ENCODE results near the gene MYO1E. TPM values are rescaled to one million over a fixed set of nuclear protein-coding genes. Genes with fewer than 3 reads are reported as not detected.
A peak's percentile ranks its signal among the peaks of the same experiment; 100 is the strongest.

Gene MYO1E
- total RNA-seq, 4 donors from 2014 or later: 49.7 to 135 (median 82.2) TPM

DNA sequence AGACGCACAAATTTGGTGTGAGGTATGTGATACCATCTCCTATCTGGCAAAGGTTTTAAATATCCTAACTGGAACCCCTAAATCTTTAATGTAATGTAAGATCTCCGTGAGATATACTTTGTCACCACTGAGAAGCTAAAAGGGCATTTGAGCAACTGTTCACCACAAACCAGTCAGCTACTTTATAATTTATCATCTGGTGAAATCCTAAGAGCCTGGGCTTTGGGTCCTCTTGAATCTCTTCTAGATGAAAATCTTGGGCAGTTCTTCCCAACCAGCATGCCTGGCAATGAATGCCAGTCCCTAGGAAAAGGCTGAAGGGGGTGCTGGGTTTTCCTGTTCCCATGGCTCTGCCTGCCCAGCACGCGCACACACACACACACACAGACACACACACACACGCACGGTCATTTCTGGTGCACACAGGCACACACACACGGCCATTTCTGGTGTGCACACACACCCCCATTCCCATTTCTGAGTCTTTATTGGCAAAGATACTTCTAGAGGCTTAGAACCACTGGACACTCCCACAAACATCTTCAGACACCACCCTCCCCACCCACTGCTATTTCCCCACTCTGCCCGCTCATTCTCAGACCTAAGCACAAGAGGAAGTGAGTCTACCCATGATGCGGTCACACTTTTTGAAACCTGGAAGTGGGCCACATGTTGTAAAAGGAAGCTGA is 72.6 kb downstream of the MYO1E start:
- Histone ChIP-seq H3K27ac (peak overlapping the region; percentile 35 to 77 (median 68)), H3K4me3 (peak overlapping the region in 2 of 4 donors; percentile 3 to 9), H3K27me3 (no peaks in the 10 kb centered on the region), H3K9me3 (no peaks in the 10 kb centered on the region), H3K36me3 (no peaks in the 10 kb centered on the region), H3K4me1 (peaks cover 23 to 75% (median 34%) of the 10 kb centered on the region in 3 donors)
- peak; percentile 67 for DNase-seq
- TF ChIP-seq POLR2A (IDR thresholded peaks at IDR 0.05): no peak
- TF ChIP-seq, protein P1, sequence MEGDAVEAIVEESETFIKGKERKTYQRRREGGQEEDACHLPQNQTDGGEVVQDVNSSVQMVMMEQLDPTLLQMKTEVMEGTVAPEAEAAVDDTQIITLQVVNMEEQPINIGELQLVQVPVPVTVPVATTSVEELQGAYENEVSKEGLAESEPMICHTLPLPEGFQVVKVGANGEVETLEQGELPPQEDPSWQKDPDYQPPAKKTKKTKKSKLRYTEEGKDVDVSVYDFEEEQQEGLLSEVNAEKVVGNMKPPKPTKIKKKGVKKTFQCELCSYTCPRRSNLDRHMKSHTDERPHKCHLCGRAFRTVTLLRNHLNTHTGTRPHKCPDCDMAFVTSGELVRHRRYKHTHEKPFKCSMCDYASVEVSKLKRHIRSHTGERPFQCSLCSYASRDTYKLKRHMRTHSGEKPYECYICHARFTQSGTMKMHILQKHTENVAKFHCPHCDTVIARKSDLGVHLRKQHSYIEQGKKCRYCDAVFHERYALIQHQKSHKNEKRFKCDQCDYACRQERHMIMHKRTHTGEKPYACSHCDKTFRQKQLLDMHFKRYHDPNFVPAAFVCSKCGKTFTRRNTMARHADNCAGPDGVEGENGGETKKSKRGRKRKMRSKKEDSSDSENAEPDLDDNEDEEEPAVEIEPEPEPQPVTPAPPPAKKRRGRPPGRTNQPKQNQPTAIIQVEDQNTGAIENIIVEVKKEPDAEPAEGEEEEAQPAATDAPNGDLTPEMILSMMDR (IDR thresholded peaks at IDR 0.05): peak in 1 of 6 experiments; percentile 4
- 28 to 32% methylated on average over 9 of the region's 9 CpGs for WGBS, 2 donors
- intact Hi-C loops (cut with DNase I): no loop called here

- TF ChIP-seq, protein P1 (IDR thresholded peaks at IDR 0.05): no peak
- no peak for TF ChIP-seq POLR2A (IDR thresholded peaks at IDR 0.05)
- WGBS, 2 donors: 75 to 90% methylated on average over 3 of the region's 3 CpGs
- no peaks in the 10 kb centered on the region for H3K36me3 ChIP-seq
- DNase-seq: no peak
- no peaks in the 10 kb centered on the region for H3K9me3 ChIP-seq
- intact Hi-C loops (cut with DNase I): no loop called here
- H3K27me3 ChIP-seq: no peaks in the 10 kb centered on the region
- no peak overlapping the region for H3K4me3 ChIP-seq
- peaks cover 31 to 73% (median 32%) of the 10 kb centered on the region in 3 donors for H3K4me1 ChIP-seq
- peak overlapping the region in 3 of 4 donors; percentile 20 to 47 (median 45) for H3K27ac ChIP-seq
These were observed 73.8 kb downstream of the MYO1E start for GRCh38 chr15:59298854-59299250.

GRCh38 chr15:59298225-59298853 is 74.3 kb downstream of the MYO1E start:
- intact Hi-C loops (cut with DNase I): no loop called here
- H3K4me3 ChIP-seq: no peak overlapping the region
- no peaks in the 10 kb centered on the region for H3K36me3 ChIP-seq
- 62 to 66% methylated on average over 7 to 8 of the region's 8 CpGs for WGBS, 2 donors
- peak overlapping the region in 3 of 4 donors; percentile 20 to 47 (median 45) for H3K27ac ChIP-seq
- DNase-seq: no peak
- peaks cover 31 to 72% (median 31%) of the 10 kb centered on the region in 3 donors for H3K4me1 ChIP-seq
- no peaks in the 10 kb centered on the region for H3K9me3 ChIP-seq
- no peaks in the 10 kb centered on the region for H3K27me3 ChIP-seq
- TF ChIP-seq, protein P1 (IDR thresholded peaks at IDR 0.05): no peak
- no peak for TF ChIP-seq POLR2A (IDR thresholded peaks at IDR 0.05)

- TF ChIP-seq, protein P1 (IDR thresholded peaks at IDR 0.05): no peak
- TF ChIP-seq POLR2A (IDR thresholded peaks at IDR 0.05): no peak
- no peak for DNase-seq
- 56 to 63% methylated on average over 5 to 6 of the region's 6 CpGs for WGBS, 2 donors
- Histone ChIP-seq H3K27me3 (no peaks in the 10 kb centered on the region), H3K4me3 (no peak overlapping the region), H3K9me3 (no peaks in the 10 kb centered on the region), H3K36me3 (no peaks in the 10 kb centered on the region), H3K4me1 (peaks cover 26 to 78% (median 31%) of the 10 kb centered on the region in 3 donors), H3K27ac (peak overlapping the region in 3 of 4 donors; percentile 74 to 79 (median 74))
- intact Hi-C loops (cut with DNase I): no loop called here
These were observed 76.5 kb downstream of the MYO1E start for GRCh38 chr15:59296181-59296617.
